Measurements from ENCODE around the gene RRM2.

The RRM2 gene

GRCh38 chr2:10175441-10175840, 52.9 kb downstream of the RRM2 start:
- no peak for TF ChIP-seq CTCF (IDR thresholded peaks at IDR 0.05)

- no peak for TF ChIP-seq CTCF (IDR thresholded peaks at IDR 0.05)
Observed at GRCh38 chr2:10178751-10179150, 56.2 kb downstream of the RRM2 start.

- no peak for TF ChIP-seq CTCF (IDR thresholded peaks at IDR 0.05)
Observed at GRCh38 chr2:10179422-10179821, 56.9 kb downstream of the RRM2 start.

- TF ChIP-seq CTCF (IDR thresholded peaks at IDR 0.05): no peak
Observed at GRCh38 chr2:10180229-10180628, 57.7 kb downstream of the RRM2 start.
